HTR-8/SVneo (cell line): ENCODE results near the gene TXLNG.

ENCODE experiments used
- DNase-seq: peaks from one replicate; pipeline ENCODE4 v3.0.0; 2011; ENCODE audit warnings: low spot score, mixed read lengths; ENCODE audit not compliant: insufficient read length
- FAIRE-seq: peaks from 2 replicates; lab custom pipeline; 2011; peaks lifted over from hg19 to GRCh38; lab: Jason Lieb, UNC

The TXLNG gene

GRCh38 chrX:16869393-16870094 lies 83.3 kb downstream of the TXLNG start:
- no peak for DNase-seq
- FAIRE-seq, result no peak

DNA sequence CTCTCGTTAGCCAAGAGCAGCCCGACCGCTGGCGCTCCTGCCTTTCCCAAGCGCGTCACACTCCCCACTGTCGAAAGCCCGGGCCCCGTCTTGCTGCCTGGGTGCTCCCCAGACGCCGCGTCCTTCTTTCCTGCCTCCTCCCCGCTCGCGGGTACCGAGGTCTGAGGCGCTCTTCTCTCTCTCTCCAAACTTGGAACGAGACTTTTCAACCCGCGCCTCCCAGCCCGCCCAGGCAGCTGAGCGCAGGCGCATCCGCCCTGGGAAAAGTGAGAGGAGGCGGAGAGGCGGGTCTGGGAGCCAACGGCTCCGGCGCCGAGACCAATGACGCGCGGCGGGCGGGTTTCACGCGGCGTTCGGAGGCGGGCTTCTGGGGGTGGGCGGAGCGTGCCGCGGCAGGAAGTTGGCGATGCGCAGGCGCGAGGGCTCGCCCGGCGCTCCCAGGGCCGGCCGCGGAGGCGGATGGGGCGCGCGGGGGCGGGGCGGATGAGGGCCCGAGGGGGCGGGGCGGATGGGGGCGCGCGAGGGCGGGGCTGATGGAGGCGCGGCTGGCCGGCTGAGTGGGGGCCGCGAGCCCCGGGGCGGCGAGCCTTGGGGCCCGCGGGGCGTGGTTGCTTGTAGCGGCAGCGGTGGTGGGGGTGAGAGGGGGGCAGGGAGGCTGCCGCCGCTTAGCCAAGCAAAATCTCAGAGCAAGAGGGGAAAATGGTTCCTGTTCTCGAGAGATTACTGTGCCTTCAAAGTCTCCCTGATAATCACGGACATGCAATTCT lies 84.0 kb downstream of the TXLNG start, which contains the start of gene RBBP7:
RBBP7 (minus strand) TSS at position 268 of the 767 bp plus-strand sequence. CDS start 309 bp downstream, outside the sequence.
- peak; percentile 94 for FAIRE-seq

GRCh38 chrX:16870862-16871815 lies 84.9 kb downstream of the TXLNG start:
- FAIRE-seq (no peak), DNase-seq (no peak)

More for the DNA sequence above, 84.0 kb downstream of the TXLNG start, which contains the start of gene RBBP7:
- peak; percentile 93 for DNase-seq

DNA sequence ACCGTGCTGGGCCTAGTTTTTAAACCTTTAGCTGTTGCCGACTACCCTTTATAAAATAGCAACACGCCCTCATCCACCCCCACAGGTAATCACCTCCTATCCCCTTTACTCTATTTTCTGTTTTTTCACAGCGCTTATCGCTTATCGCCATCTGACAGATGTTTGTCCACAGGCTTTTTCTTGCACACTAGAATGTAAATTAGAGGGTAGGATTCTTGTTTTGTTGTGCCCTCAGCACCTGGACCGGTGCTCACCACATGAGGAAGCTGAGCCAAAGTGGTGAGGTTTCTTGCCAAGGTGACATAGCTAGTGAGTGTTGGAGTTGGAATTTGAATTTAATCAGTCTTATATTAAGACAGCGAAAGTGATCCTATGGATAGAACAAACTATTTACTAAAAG lies 86.8 kb downstream of the TXLNG start:
- FAIRE-seq, result no peak
- no peak for DNase-seq

GRCh38 chrX:16874458-16875095 lies 88.3 kb downstream of the TXLNG start:
- FAIRE-seq, result no peak
- DNase-seq, result no peak

DNA sequence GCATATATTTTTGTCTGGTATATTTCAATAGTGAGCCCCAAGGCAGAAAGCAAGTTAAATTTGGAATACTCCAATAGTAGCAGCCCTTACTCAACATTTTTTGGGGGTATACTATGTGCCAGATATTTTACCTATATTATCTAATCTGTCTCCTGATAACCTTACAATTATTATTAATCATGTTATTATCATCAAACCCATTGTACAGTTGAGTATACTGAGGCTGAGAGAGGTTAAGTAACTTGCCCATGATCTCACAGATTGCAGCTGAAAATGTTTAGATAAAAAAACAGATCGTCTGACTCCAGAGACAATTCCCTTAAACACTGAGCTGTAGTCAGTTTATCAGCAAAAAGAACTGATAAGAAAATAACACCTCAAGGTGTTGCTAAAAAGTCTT lies 90.4 kb downstream of the TXLNG start:
- DNase-seq (no peak), FAIRE-seq (no peak)

- no peak for DNase-seq
- no peak for FAIRE-seq
Observed at GRCh38 chrX:16882169-16882568, 95.9 kb downstream of the TXLNG start.

- DNase-seq (peak; percentile 78), FAIRE-seq (no peak)
Observed at GRCh38 chrX:16882702-16883486, 96.6 kb downstream of the TXLNG start.

DNA sequence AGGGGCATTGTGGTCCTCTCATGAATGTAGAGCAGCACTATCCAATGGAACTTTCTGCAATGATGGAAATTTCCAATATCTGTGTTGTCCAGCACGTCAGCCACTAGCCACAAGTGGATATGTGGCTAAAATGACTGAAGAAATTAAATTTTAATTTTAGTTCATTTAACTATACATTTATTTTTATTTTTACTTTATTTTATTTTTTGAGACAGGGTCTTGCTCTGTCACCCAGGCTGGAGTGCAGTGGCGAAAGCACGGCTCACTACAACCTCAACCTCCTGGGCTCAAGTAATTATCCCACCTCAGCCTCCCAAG lies 97.2 kb downstream of the TXLNG start:
- DNase-seq, result no peak

DNA sequence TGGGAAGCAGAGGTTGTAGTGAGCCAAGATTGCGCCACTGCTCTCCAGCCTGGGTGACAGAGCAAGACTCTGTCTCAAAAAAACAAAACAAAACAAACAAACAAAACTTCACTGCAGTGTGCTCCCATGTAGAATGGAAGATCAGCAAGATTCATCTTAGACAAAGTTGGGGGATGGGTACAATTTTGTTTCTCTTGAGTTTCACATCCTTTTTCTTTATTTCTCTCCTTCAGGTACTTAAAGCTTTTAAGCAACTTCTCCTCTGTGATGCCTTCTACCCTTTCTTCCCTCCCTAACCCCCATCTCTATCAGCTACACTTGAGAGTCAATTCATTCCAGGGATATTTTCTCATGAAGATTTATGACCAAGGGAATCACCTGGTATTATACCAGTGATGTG lies 99.4 kb downstream of the TXLNG start:
- DNase-seq (no peak), FAIRE-seq (no peak)

More for the DNA sequence above, 97.2 kb downstream of the TXLNG start:
- FAIRE-seq, result no peak

- DNase-seq (peak; percentile 88), FAIRE-seq (peak; percentile 79)
Observed at GRCh38 chrX:16892504-16893362, 106.5 kb downstream of the TXLNG start.
